SJCRH30 (cell line): ENCODE results near the gene NELFA. TPM values are rescaled to one million over a fixed set of nuclear protein-coding genes. Genes with fewer than 3 reads are reported as not detected.

Experiments
- DNase-seq, 2 experiments: peaks; one replicate each; pipeline ENCODE4 v3.0.0-alpha.2; 2015 to 2020
- H3K27ac ChIP-seq: fragments of 250-450 bp; sonication (Bioruptor Pico); 2 replicates; pipeline ENCODE4 v1.5.1; 2020; ENCODE audit warnings: mild to moderate bottlenecking, moderate library complexity
- H3K27me3 ChIP-seq: fragments of 250-450 bp; sonication (Bioruptor Pico); 2 replicates; pipeline ENCODE4 v1.5.1; 2020; ENCODE audit warnings: mild to moderate bottlenecking, moderate library complexity
- H3K36me3 ChIP-seq: fragments of 250-450 bp; sonication (Bioruptor Pico); 2 replicates; pipeline ENCODE4 v1.5.1; 2020; ENCODE audit warnings: mild to moderate bottlenecking, moderate library complexity
- H3K4me1 ChIP-seq: fragments of 250-450 bp; sonication (Bioruptor Pico); 2 replicates; pipeline ENCODE4 v1.5.1; 2020; ENCODE audit warnings: mild to moderate bottlenecking, moderate library complexity
- H3K4me3 ChIP-seq: fragments of 250-450 bp; sonication (Bioruptor Pico); 2 replicates; pipeline ENCODE4 v1.5.1; 2020; ENCODE audit warnings: mild to moderate bottlenecking, moderate library complexity
- H3K9me3 ChIP-seq: fragments of 250-450 bp; sonication (Bioruptor Pico); replicated peaks from 2 replicates; pipeline ENCODE4 v1.5.1; 2020; ENCODE audit warnings: mild to moderate bottlenecking, moderate library complexity
- total RNA-seq: library from RNA; depleted of rRNA; stranded (reverse); fragments of >200 nt; shearing (Covaris generic); gene quantifications from 2 replicates; pipeline ENCODE4 v1.2.3, GENCODE V29; 2014; rRNA removed

Gene NELFA
- total RNA-seq, 1 experiment from 2014 or later = 21.1 TPM

DNA sequence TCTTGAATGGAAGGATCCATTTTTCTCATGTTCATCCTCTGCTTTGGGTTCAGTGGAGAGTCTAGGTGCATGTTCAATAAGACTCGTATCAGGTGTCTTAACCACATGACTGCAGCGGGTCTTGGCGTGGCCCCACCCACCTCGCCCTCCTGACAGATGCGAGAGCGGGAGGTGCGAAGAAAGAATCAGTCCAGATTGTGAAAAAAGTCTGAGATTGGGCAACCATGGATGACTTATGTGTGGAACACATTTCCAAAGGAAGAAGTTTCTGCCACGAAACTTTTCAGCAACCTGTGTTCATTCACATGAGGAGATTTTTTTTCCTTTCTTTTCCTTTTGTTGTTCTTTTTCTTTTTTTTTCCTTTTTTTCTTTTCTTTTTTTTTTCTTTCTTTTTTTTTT, 70.7 kb downstream of the NELFA start:
- peaks cover 64% of the 10 kb centered on the region for H3K36me3 ChIP-seq

DNA sequence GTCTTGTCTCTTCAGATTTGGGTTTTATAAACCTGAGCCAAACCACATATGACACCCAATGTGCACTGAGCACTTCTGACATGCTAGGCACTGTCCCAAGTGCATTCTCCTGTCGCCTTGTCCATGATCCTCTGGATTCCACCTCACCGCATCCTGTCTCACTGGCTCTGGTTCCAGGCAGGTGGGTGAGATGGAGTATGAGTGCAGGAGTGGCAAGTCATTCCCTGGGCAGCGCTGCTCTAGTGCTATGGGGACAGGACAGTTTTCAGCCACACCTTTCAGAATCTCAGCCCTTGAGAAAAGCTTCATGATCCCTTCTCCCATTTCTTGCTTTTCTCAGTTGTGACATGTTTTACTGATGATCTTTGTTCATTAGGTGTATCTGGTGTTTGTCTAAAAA, 71.2 kb downstream of the NELFA start:
- no peaks in the 10 kb centered on the region for H3K9me3 ChIP-seq
- peaks cover 8% of the 10 kb centered on the region for H3K4me1 ChIP-seq
- H3K36me3 ChIP-seq = peaks cover 64% of the 10 kb centered on the region
- H3K4me3 ChIP-seq = no peak overlapping the region
- DNase-seq = no peak
- H3K27me3 ChIP-seq = no peaks in the 10 kb centered on the region
- no peak overlapping the region for H3K27ac ChIP-seq

More for the DNA sequence above, 70.7 kb downstream of the NELFA start:
- no peak overlapping the region for H3K27ac ChIP-seq
- H3K9me3 ChIP-seq = no peaks in the 10 kb centered on the region
- DNase-seq = no peak
- no peak overlapping the region for H3K4me3 ChIP-seq
- no peaks in the 10 kb centered on the region for H3K27me3 ChIP-seq
- H3K4me1 ChIP-seq = peaks cover 8% of the 10 kb centered on the region

DNA sequence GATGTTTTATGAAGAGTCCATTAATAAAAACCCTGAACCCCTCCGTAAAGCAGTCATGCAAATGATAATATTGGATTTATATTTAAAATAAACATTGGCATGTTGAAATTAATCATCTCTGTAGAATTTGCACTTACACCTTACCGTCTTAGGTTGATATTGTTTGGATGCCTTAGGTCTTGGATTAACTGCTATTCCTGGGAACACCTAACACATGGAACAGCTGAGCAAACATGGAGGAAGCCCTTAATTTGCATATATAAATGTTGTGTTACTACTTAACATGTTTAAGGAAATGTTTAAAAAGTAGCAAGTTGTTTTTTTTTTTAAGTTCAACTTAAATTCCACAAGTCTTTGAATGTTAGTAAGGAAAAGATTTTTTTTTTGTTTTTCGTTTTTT, 75.1 kb downstream of the NELFA start:
- Histone ChIP-seq H3K27ac (no peak overlapping the region), H3K27me3 (no peaks in the 10 kb centered on the region), H3K4me1 (no peaks in the 10 kb centered on the region; the same call in 1 of the 2 replicates), H3K36me3 (peaks cover 60% of the 10 kb centered on the region), H3K4me3 (no peak overlapping the region), H3K9me3 (no peaks in the 10 kb centered on the region)
- DNase-seq = no peak

DNA sequence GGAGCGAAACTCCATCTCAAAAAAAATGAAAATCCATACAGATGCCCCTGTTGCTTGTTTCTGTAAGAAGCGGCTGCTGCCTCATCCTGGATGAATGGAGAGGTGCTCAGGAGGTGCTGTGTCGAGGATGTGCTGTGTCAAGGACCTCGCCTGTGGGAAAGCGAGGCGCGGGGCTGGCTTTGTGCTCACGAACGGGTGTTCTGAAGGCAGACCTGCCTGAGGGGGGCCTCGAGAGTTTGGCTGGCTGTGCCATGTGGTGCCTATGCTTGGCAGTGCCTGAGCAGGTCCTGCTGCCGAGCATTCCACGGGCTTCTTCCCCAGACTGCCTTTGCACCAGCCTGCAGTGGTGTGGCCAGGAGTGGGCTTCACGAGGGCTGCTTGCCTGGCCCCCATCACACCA, 76.0 kb downstream of the NELFA start:
- no peaks in the 10 kb centered on the region for H3K9me3 ChIP-seq
- no peaks in the 10 kb centered on the region for H3K27me3 ChIP-seq
- DNase-seq = no peak
- no peak overlapping the region for H3K4me3 ChIP-seq
- H3K4me1 ChIP-seq = no peaks in the 10 kb centered on the region; the same call in 1 of the 2 replicates
- H3K27ac ChIP-seq = no peak overlapping the region
- H3K36me3 ChIP-seq = peaks cover 59% of the 10 kb centered on the region

Other genes starting within 250 kb of the NELFA start
- gene FGFR3, start 215.7 kb downstream of the NELFA start, total RNA-seq = 2.0 and 2.4 TPM in 2 replicates
- gene LETM1, start 152.8 kb downstream of the NELFA start, total RNA-seq = 44.3 and 54.4 TPM in 2 replicates
- gene NSD2, start 137.6 kb downstream of the NELFA start, total RNA-seq = 120 and 138 TPM in 2 replicates
- 1.5 and 1.7 TPM in 2 replicates for gene NAT8L, start 50.4 kb upstream of the NELFA start, total RNA-seq
- gene HAUS3, start 233.1 kb upstream of the NELFA start, total RNA-seq = 25.0 and 29.1 TPM in 2 replicates
- gene POLN, start 233.1 kb upstream of the NELFA start, total RNA-seq = 1.3 and 1.4 TPM in 2 replicates